Measurements from ENCODE around the gene CCDC57. TPM values are rescaled to one million over a fixed set of nuclear protein-coding genes. Genes with fewer than 3 reads are reported as not detected.

The CCDC57 gene
- total RNA-seq, 1 experiment from 2014 or later = 36.6 TPM

GRCh38 chr17:82104797-82105416 lies 107.7 kb downstream of the CCDC57 start:
- Histone ChIP-seq H3K4me2 (ENCODE audit: low read length) (no peak overlapping the region), H3K4me1 (ENCODE audit: insufficient read depth, low read length) (peaks cover 23% of the 10 kb centered on the region), H2AFZ (ENCODE audit: low read length) (no peak overlapping the region), H3K9ac (ENCODE audit: low read length) (no peak overlapping the region), H3F3A (ENCODE audit: low read length, unreplicated experiment) (no peaks in the 10 kb centered on the region), H3K4me3 (ENCODE audit: low read length) (no peak overlapping the region), H3K36me3 (ENCODE audit: low read depth, low read length) (no peaks in the 10 kb centered on the region), H3K9me2 (replicated peaks; ENCODE audit: low read length) (no peaks in the 10 kb centered on the region), H3K27ac (ENCODE audit: low read length) (no peak overlapping the region), H3K79me2 (ENCODE audit: low read length) (no peaks in the 10 kb centered on the region), H3K27me3 (ENCODE audit: low read length) (no peaks in the 10 kb centered on the region), H4K20me1 (ENCODE audit: low read length) (no peaks in the 10 kb centered on the region), H3K9me3 (ENCODE audit: low read length) (no peaks in the 10 kb centered on the region)
- DNase-seq (no peak), ATAC-seq (no peak)
- POLR2A ChIA-PET (ENCODE audit: unreplicated experiment) = interaction anchor here (0.6 kb wide), 1 partner anchor 10 kb away, joined by 8 read pairs; no protein-coding TSS in a partner anchor
- intact Hi-C loops (cut with micrococcal nuclease) = no loop called here
- BruUV-seq (replicated peaks) = no TSS peak
- no peak for TF ChIP-seq CTCF (conservative IDR thresholded peaks at IDR 0.05; ENCODE audit: low read depth, low read length)
- TF ChIP-seq EZH2phosphoT487 (IDR thresholded peaks at IDR 0.05; ENCODE audit: borderline replicate concordance, low read length) = no peak
- no peak for TF ChIP-seq EZH2 (IDR thresholded peaks at IDR 0.05; ENCODE audit: low read length, unreplicated experiment)
- CTCF ChIA-PET = no interaction called here

- DNase-seq (peak; percentile 60), ATAC-seq (no peak)
- TF ChIP-seq EZH2 (IDR thresholded peaks at IDR 0.05; ENCODE audit: low read length, unreplicated experiment) (no peak), EZH2phosphoT487 (IDR thresholded peaks at IDR 0.05; ENCODE audit: borderline replicate concordance, low read length) (no peak), CTCF (conservative IDR thresholded peaks at IDR 0.05; ENCODE audit: low read depth, low read length) (no peak)
- H3K4me3 ChIP-seq (ENCODE audit: low read length) = no peak overlapping the region
- ChIA-PET CTCF (no interaction called here), POLR2A (ENCODE audit: unreplicated experiment) (no interaction called here)
- H3F3A ChIP-seq (ENCODE audit: low read length, unreplicated experiment) = no peaks in the 10 kb centered on the region
- H3K79me2 ChIP-seq (ENCODE audit: low read length) = peaks cover 9% of the 10 kb centered on the region
- no peaks in the 10 kb centered on the region for H4K20me1 ChIP-seq (ENCODE audit: low read length)
- no peaks in the 10 kb centered on the region for H3K27me3 ChIP-seq (ENCODE audit: low read length)
- no peak overlapping the region for H3K4me2 ChIP-seq (ENCODE audit: low read length)
- no peak overlapping the region for H2AFZ ChIP-seq (ENCODE audit: low read length)
- no TSS peak for BruUV-seq (replicated peaks)
- peak overlapping the region; percentile 22 for H3K9ac ChIP-seq (ENCODE audit: low read length)
- peak overlapping the region; percentile 55 for H3K27ac ChIP-seq (ENCODE audit: low read length)
- H3K36me3 ChIP-seq (ENCODE audit: low read depth, low read length) = no peaks in the 10 kb centered on the region
- no peaks in the 10 kb centered on the region for H3K9me2 ChIP-seq (replicated peaks; ENCODE audit: low read length)
- no peaks in the 10 kb centered on the region for H3K9me3 ChIP-seq (ENCODE audit: low read length)
- intact Hi-C loops (cut with micrococcal nuclease) = no loop called here
- peaks cover 34% of the 10 kb centered on the region for H3K4me1 ChIP-seq (ENCODE audit: insufficient read depth, low read length)
Observed at GRCh38 chr17:82103553-82104451, 108.8 kb downstream of the CCDC57 start.
